Ishikawa (cell line): ENCODE data around the gene NBEAL2.

ENCODE experiments used
- CREB1 ChIP-seq: IDR thresholded peaks from 2 replicates; pipeline ENCODE4 v1.6.1; 2012; ENCODE audit warnings: low read depth
- NFIC ChIP-seq: IDR thresholded peaks from 2 replicates; pipeline ENCODE4 v1.6.1; 2012
- RAD21 ChIP-seq: IDR thresholded peaks from 2 replicates; pipeline ENCODE4 v1.6.1; 2012; ENCODE audit warnings: low read depth
- TAF1 ChIP-seq: IDR thresholded peaks from 2 replicates; pipeline ENCODE4 v1.6.1; 2012; ENCODE audit warnings: low read depth, mild to moderate bottlenecking
- TEAD4 ChIP-seq: IDR thresholded peaks from 2 replicates; pipeline ENCODE4 v1.6.1; 2012
- ZBTB7A ChIP-seq: IDR thresholded peaks from 2 replicates; pipeline ENCODE4 v1.6.1; 2012; ENCODE audit warnings: low read depth
- TF ChIP-seq, protein P1 (sequence below): IDR thresholded peaks from 2 replicates; pipeline ENCODE4 v1.6.1; 2012
- TF ChIP-seq, protein P2 (sequence below): IDR thresholded peaks from 2 replicates; pipeline ENCODE4 v1.6.1; 2012

DNA sequence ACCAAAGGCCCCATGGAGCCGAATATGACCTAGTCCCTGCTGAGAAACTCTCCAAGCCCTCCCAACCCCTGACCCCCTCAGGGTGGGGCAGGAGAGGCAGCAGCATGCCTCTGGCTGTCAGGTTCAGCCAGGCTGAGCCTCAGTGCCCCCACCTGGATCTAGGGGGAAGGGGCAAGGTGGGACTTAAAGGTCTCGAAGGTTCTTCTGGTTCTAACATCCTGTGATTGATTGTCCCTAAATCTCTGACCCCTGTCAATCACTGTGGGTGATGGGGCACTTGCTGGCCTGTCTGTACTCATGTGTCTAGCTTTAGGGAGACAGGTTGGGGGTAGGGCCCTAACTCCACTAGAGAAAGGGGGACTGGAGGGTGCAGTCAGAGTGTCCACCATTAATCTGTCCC is 13.8 kb downstream of the NBEAL2 start:
- TF ChIP-seq NFIC (no peak), TEAD4 (no peak), CREB1 (no peak), RAD21 (no peak), ZBTB7A (no peak), TAF1 (no peak)
- TF ChIP-seq, protein P1, sequence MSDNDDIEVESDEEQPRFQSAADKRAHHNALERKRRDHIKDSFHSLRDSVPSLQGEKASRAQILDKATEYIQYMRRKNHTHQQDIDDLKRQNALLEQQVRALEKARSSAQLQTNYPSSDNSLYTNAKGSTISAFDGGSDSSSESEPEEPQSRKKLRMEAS = no peak
- TF ChIP-seq, protein P2, sequence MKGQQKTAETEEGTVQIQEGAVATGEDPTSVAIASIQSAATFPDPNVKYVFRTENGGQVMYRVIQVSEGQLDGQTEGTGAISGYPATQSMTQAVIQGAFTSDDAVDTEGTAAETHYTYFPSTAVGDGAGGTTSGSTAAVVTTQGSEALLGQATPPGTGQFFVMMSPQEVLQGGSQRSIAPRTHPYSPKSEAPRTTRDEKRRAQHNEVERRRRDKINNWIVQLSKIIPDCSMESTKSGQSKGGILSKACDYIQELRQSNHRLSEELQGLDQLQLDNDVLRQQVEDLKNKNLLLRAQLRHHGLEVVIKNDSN = no peak
